Activated CD4-positive, alpha-beta T cell treated with anti-CD3 and anti-CD28 coated beads for 48 hours (primary cell): ENCODE measurements around the gene CACNG4.
"Not testable (repeated sequence)": the region's sequence is repeated elsewhere in the genome, so short reads cannot be mapped to it uniquely, and the experiment has no call there.

Experiments
- DNase-seq: peaks from one replicate; pipeline ENCODE4 v3.0.0-alpha.2; 2020

Gene CACNG4

GRCh38 chr17:66964930-66965800 is 658 bp downstream of the CACNG4 start:
- peak; percentile 42 for DNase-seq

- DNase-seq, result peak; percentile 16
These were observed 1.3 kb downstream of the CACNG4 start for GRCh38 chr17:66965801-66966262.

- no peak for DNase-seq
These were observed 1.8 kb downstream of the CACNG4 start for GRCh38 chr17:66966298-66966697.

GRCh38 chr17:66966704-66967418 is 2.4 kb downstream of the CACNG4 start:
- DNase-seq, result no peak

- DNase-seq, result no peak
These were observed 3.5 kb downstream of the CACNG4 start for GRCh38 chr17:66967837-66968543.

- no peak for DNase-seq
These were observed 4.4 kb downstream of the CACNG4 start for GRCh38 chr17:66968916-66969315.

GRCh38 chr17:66970140-66970539 is 5.6 kb downstream of the CACNG4 start:
- DNase-seq, result no peak

GRCh38 chr17:66970797-66971196 is 6.3 kb downstream of the CACNG4 start:
- DNase-seq, result no peak

GRCh38 chr17:66971264-66971663 is 6.8 kb downstream of the CACNG4 start:
- DNase-seq, result no peak

GRCh38 chr17:66971730-66972441 is 7.4 kb downstream of the CACNG4 start:
- no peak for DNase-seq

- not testable (repeated sequence) for DNase-seq
These were observed 7.9 kb downstream of the CACNG4 start for GRCh38 chr17:66972442-66972830.

- no peak for DNase-seq
These were observed 10.7 kb downstream of the CACNG4 start for GRCh38 chr17:66975188-66975587.

GRCh38 chr17:66975614-66976378 is 11.3 kb downstream of the CACNG4 start:
- DNase-seq, result peak; percentile 15

- no peak for DNase-seq
These were observed 11.8 kb downstream of the CACNG4 start for GRCh38 chr17:66976379-66976663.

- no peak for DNase-seq
These were observed 12.3 kb downstream of the CACNG4 start for GRCh38 chr17:66976781-66977201.

GRCh38 chr17:66978514-66979061 is 14.1 kb downstream of the CACNG4 start:
- DNase-seq, result no peak

GRCh38 chr17:66980896-66981295 is 16.4 kb downstream of the CACNG4 start:
- DNase-seq, result no peak

- no peak for DNase-seq
These were observed 17.5 kb downstream of the CACNG4 start for GRCh38 chr17:66981983-66982508.

GRCh38 chr17:66983414-66984021 is 19.0 kb downstream of the CACNG4 start:
- DNase-seq, result no peak

- no peak for DNase-seq
These were observed 20.2 kb downstream of the CACNG4 start for GRCh38 chr17:66984730-66985129.
